Endothelial cell of umbilical vein (primary cell): ENCODE data around the gene LATS1. TPM values are rescaled to one million over a fixed set of nuclear protein-coding genes. Genes with fewer than 3 reads are reported as not detected.

Experiments used
- BruUV-seq: library from RNA; stranded (reverse); fragments of 400-500 nt; replicated peaks from 2 replicates; lab custom pipeline; 2021; lab: Mats Ljungman, UMichigan
- CTCF ChIA-PET: fragments of 300-600, 350-600 bp; sonication (Branson Sonifier 250); formaldehyde crosslinking; loops from one replicate; lab custom pipeline; 2021; ENCODE audit warnings: antibody characterized with exemption, inconsistent platforms; lab: Charles Lee
- POLR2A ChIA-PET: fragments of 300-600, 350-600 bp; sonication (Branson Sonifier 250); formaldehyde crosslinking; loops from one replicate; lab custom pipeline; 2021; ENCODE audit warnings: antibody characterized with exemption, inconsistent platforms; lab: Charles Lee
- DNase-seq: peaks from one replicate; pipeline ENCODE4 v3.0.0-alpha.2; 2011; ENCODE audit warnings: low read depth, low spot score
- FAIRE-seq: peaks from 2 replicates; lab custom pipeline; 2011; peaks lifted over from hg19 to GRCh38; lab: Jason Lieb, UNC
- H2AFZ ChIP-seq: 2 replicates; pipeline ENCODE4 v1.6.0; 2012; ENCODE audit warnings: low read depth, low read length, control low read depth, inconsistent platforms
- H3K27ac ChIP-seq: 2 replicates; pipeline ENCODE4 v1.5.1; 2011; ENCODE audit warnings: low read depth, mild to moderate bottlenecking, control low read depth, low read length, moderate library complexity; ENCODE audit not compliant: insufficient read depth
- H3K27me3 ChIP-seq, 2 experiments: 2 replicates each; pipeline versions ENCODE4 v1.6.0 to v1.6.1; 2011; ENCODE audit warnings: low read length in 2 of 2, mixed read lengths in 1 of 2; ENCODE audit not compliant: control insufficient read depth in 2 of 2, insufficient read depth in 2 of 2
- H3K36me3 ChIP-seq, 2 experiments: 2 replicates in 1 of 2; 3 replicates in 1 of 2; pipeline ENCODE4 v1.5.1; 2011; ENCODE audit warnings: low read length in 2 of 2, mild to moderate bottlenecking in 1 of 2, moderate library complexity in 1 of 2; ENCODE audit not compliant: control insufficient read depth in 2 of 2, insufficient read depth in 2 of 2; ENCODE audit errors: extremely low read depth in 1 of 2
- H3K4me1 ChIP-seq: 3 replicates; pipeline ENCODE4 v1.5.1; 2011; ENCODE audit warnings: mild to moderate bottlenecking, low read length; ENCODE audit not compliant: control insufficient read depth, insufficient read depth; ENCODE audit errors: extremely low read depth
- H3K4me2 ChIP-seq: 2 replicates; pipeline ENCODE4 v1.6.1; 2011; ENCODE audit warnings: low read length, control low read depth, mixed read lengths; ENCODE audit not compliant: insufficient read depth
- H3K4me3 ChIP-seq, 3 experiments: fragments of 200-600 bp in 1 of 3; sonication (generic), shearing (Covaris generic) in 1 of 3; replicated peaks in 1 of 3; 2 replicates each; pipeline ENCODE4 v1.5.1; 2011 to 2016; ENCODE audit warnings: control low read depth in 3 of 3, low read length in 3 of 3, mild to moderate bottlenecking in 2 of 3, inconsistent platforms in 1 of 3, low read depth in 1 of 3, moderate library complexity in 1 of 3; ENCODE audit not compliant: insufficient read depth in 1 of 3
- H3K79me2 ChIP-seq: 2 replicates; pipeline ENCODE4 v1.6.0; 2012; ENCODE audit warnings: low read length, inconsistent platforms; ENCODE audit not compliant: control insufficient read depth, insufficient read depth
- H3K9ac ChIP-seq: replicated peaks from 2 replicates; pipeline ENCODE3; 2011; ENCODE audit warnings: low read length, control low read depth; ENCODE audit not compliant: insufficient read depth; ENCODE audit errors: extremely low read depth
- H3K9me1 ChIP-seq: replicated peaks from 3 replicates; pipeline ENCODE4 v1.6.0; 2011; ENCODE audit warnings: mild to moderate bottlenecking, low read length; ENCODE audit not compliant: control insufficient read depth, insufficient read depth; ENCODE audit errors: extremely low read depth
- H3K9me3 ChIP-seq: replicated peaks from 2 replicates; pipeline ENCODE4 v1.5.1; 2012; ENCODE audit warnings: low read length, inconsistent platforms; ENCODE audit not compliant: control insufficient read depth, insufficient read depth
- H4K20me1 ChIP-seq: replicated peaks from 2 replicates; pipeline ENCODE3; 2011; ENCODE audit warnings: mild to moderate bottlenecking, low read length; ENCODE audit not compliant: control insufficient read depth, insufficient read depth; ENCODE audit errors: extremely low read depth
- EZH2 ChIP-seq: IDR thresholded peaks from 2 replicates; pipeline ENCODE4 v1.6.1; 2012; ENCODE audit warnings: borderline replicate concordance, low read depth, mild to moderate bottlenecking, moderate library complexity, low read length, inconsistent platforms; ENCODE audit not compliant: severe bottlenecking
- FOS ChIP-seq: IDR thresholded peaks from 2 replicates; pipeline ENCODE4 v1.6.1; 2011; ENCODE audit warnings: mild to moderate bottlenecking, low read length, moderate library complexity, borderline replicate concordance; ENCODE audit not compliant: insufficient read depth
- GATA2 ChIP-seq: IDR thresholded peaks from 2 replicates; pipeline ENCODE4 v1.7.0; 2011; ENCODE audit warnings: low read depth, mild to moderate bottlenecking, moderate library complexity, mixed read lengths, low read length; ENCODE audit not compliant: insufficient read length, insufficient read depth
- JUN ChIP-seq: IDR thresholded peaks from 2 replicates; pipeline ENCODE4 v1.6.1; 2011; ENCODE audit warnings: borderline replicate concordance, low read depth; ENCODE audit not compliant: insufficient read length, insufficient read depth
- MAX ChIP-seq: IDR thresholded peaks from 2 replicates; pipeline ENCODE4 v1.6.1; 2011; ENCODE audit not compliant: insufficient read depth, insufficient read length
- MYC ChIP-seq: IDR thresholded peaks from one replicate; pipeline ENCODE4 v1.6.1; 2011; ENCODE audit warnings: mild to moderate bottlenecking, low read depth, low read length
- POLR2A ChIP-seq: IDR thresholded peaks from 2 replicates; pipeline ENCODE4 v1.6.1; 2012; ENCODE audit warnings: low read depth, mild to moderate bottlenecking, control low read depth, low read length
- POLR2AphosphoS5 ChIP-seq: IDR thresholded peaks from 2 replicates; pipeline ENCODE4 v1.6.1; 2012; ENCODE audit warnings: low read depth, mild to moderate bottlenecking, control low read depth, low read length, moderate library complexity; ENCODE audit not compliant: insufficient read depth
- dilution Hi-C: fragments of 300-500 bp; cut with MboI; formaldehyde crosslinking; loops from one replicate; pipeline ENCODE4 v1.15.0; 2019; ENCODE audit warnings: low sequenced_read_pairs; ENCODE audit not compliant: extremely low pct_ligation_motif_present
- intact Hi-C: fragments of 100-400 bp; cut with micrococcal nuclease; formaldehyde crosslinking; loops from one replicate; pipeline ENCODE4 v1.10.0; 2022
- polyA plus RNA-seq, 4 experiments: library from polyadenylated mRNA; depleted of rRNA in 3 of 4; stranded (reverse) in 3 of 4; unstranded in 1 of 4; fragments of >200 nt; gene quantifications; 2 replicates each; pipeline versions ENCODE4 v1.2.1 to v1.2.3, GENCODE V29; 2011 to 2012; ENCODE audit warnings: missing spikeins in 1 of 4
- total RNA-seq: library from RNA; stranded (reverse); gene quantifications from 2 replicates; pipeline ENCODE4 v1.2.3, GENCODE V29; 2021
- TF ChIP-seq, protein P1 (sequence below), 2 donors: IDR thresholded peaks; 1 replicate in 1 of 2; 2 replicates in 1 of 2; pipeline ENCODE4 v1.5.1; 2011; ENCODE audit warnings: low read length in 2 of 2, mild to moderate bottlenecking in 2 of 2, moderate library complexity in 2 of 2, control low read depth in 1 of 2, inconsistent platforms in 1 of 2, low read depth in 1 of 2; ENCODE audit not compliant: insufficient read depth in 1 of 2; ENCODE audit errors: extremely low read depth in 1 of 2

Gene LATS1
- total and polyA plus RNA-seq, 2 donors (not counting 3 experiments of a cell fraction or from before 2014, with no cell fraction given) = 8.4 to 27.6 TPM

DNA sequence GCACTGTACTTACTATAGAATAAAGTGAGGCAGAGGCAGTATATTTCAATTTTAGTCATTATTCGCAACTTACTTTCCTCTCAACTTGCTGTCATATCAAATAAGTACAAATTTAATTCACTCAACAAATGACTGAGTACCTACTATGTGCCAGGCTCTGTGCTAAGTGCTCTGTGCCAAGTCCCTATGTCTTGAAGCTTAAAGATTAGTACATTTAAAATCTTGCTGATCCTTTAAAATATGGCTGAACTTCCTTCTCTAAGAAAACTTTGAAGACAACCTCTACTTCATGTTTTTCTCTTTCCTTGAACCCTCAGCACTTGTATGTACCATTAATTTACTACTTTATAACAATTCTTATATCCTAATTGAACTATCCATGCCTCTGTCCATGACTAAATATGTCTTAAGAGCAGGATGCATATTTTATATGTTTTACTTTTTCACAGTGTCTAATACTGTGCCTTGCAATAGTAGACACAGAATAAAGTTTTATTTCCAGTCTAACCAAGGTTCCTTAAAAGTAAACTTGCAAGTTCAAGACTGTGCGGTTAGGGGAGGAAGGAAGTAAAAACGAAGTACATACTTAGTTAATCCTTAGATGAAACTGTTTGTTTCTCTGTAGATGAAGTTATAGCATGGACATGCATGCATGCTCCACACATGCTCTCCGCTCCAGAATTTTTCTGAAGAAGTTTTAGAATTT lies 10.0 kb upstream of the LATS1 start:
- TF ChIP-seq FOS = no peak
- TF ChIP-seq POLR2AphosphoS5 = no peak
- TF ChIP-seq MAX = no peak
- TF ChIP-seq EZH2 = no peak
- TF ChIP-seq MYC = no peak
- no peak for TF ChIP-seq POLR2A
- no peak for TF ChIP-seq JUN
- TF ChIP-seq, protein P1, sequence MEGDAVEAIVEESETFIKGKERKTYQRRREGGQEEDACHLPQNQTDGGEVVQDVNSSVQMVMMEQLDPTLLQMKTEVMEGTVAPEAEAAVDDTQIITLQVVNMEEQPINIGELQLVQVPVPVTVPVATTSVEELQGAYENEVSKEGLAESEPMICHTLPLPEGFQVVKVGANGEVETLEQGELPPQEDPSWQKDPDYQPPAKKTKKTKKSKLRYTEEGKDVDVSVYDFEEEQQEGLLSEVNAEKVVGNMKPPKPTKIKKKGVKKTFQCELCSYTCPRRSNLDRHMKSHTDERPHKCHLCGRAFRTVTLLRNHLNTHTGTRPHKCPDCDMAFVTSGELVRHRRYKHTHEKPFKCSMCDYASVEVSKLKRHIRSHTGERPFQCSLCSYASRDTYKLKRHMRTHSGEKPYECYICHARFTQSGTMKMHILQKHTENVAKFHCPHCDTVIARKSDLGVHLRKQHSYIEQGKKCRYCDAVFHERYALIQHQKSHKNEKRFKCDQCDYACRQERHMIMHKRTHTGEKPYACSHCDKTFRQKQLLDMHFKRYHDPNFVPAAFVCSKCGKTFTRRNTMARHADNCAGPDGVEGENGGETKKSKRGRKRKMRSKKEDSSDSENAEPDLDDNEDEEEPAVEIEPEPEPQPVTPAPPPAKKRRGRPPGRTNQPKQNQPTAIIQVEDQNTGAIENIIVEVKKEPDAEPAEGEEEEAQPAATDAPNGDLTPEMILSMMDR (IDR thresholded peaks at IDR 0.05; ENCODE audit: extremely low read depth in 1 of 2, insufficient read depth in 1 of 2, low read depth in 1 of 2, low read length in 2 of 2) = no peak
- no peak for TF ChIP-seq GATA2
- Histone ChIP-seq H3K9ac (no peak overlapping the region), H3K4me3 (no peak overlapping the region), H3K4me1 (no peaks in the 10 kb centered on the region), H3K4me2 (no peak overlapping the region), H3K9me3 (no peaks in the 10 kb centered on the region), H3K36me3 (peaks cover 5 to 12% of the 10 kb centered on the region in 2 experiments), H4K20me1 (no peaks in the 10 kb centered on the region), H3K79me2 (no peaks in the 10 kb centered on the region), H3K27ac (no peak overlapping the region), H3K27me3 (no peaks in the 10 kb centered on the region), H2AFZ (no peak overlapping the region), H3K9me1 (no peaks in the 10 kb centered on the region)
- FAIRE-seq (no peak), DNase-seq (no peak)
- BruUV-seq = no TSS peak
- intact Hi-C loops = no loop called here
- ChIA-PET POLR2A (no interaction called here), CTCF (no interaction called here)
- dilution Hi-C loops = no loop called here
